Neural cell (in vitro differentiated cells): ENCODE data around the gene PYDC1.
"Not testable (repeated sequence)": the region's sequence is repeated elsewhere in the genome, so short reads cannot be mapped to it uniquely, and the experiment has no call there.

Source experiments
- CTCF ChIP-seq: fragments of 450-650 bp; IDR thresholded peaks from 2 replicates; pipeline ENCODE4 v1.5.1; 2014; ENCODE audit warnings: antibody characterized with exemption, mild to moderate bottlenecking, moderate library complexity; ENCODE audit not compliant: poor library complexity, severe bottlenecking
- EP300 ChIP-seq: fragments of 450-650 bp; conservative IDR thresholded peaks from 2 replicates; pipeline ENCODE4 v1.6.1; 2014; ENCODE audit warnings: antibody characterized with exemption, mild to moderate bottlenecking, moderate library complexity; ENCODE audit not compliant: poor library complexity, severe bottlenecking
- EZH2 ChIP-seq: fragments of 200-600, 300-800 bp; shearing (Covaris generic), sonication (generic); IDR thresholded peaks from 2 replicates; pipeline ENCODE4 v1.6.1; 2014; ENCODE audit warnings: antibody characterized with exemption, low read length, borderline replicate concordance, mild to moderate bottlenecking; ENCODE audit not compliant: insufficient read depth, poor library complexity, severe bottlenecking
- MXI1 ChIP-seq: fragments of 450-650 bp; conservative IDR thresholded peaks from 2 replicates; pipeline ENCODE4 v1.6.1; 2014; ENCODE audit warnings: antibody characterized with exemption, mild to moderate bottlenecking; ENCODE audit not compliant: poor library complexity, severe bottlenecking
- POLR2AphosphoS5 ChIP-seq: IDR thresholded peaks from 2 replicates; pipeline ENCODE4 v1.6.1; 2012
- REST ChIP-seq: IDR thresholded peaks from 2 replicates; pipeline ENCODE4 v1.6.1; 2012; ENCODE audit warnings: borderline replicate concordance
- SMC3 ChIP-seq: fragments of 450-650 bp; conservative IDR thresholded peaks from 2 replicates; pipeline ENCODE4 v1.6.1; 2014; ENCODE audit warnings: antibody characterized with exemption, mild to moderate bottlenecking, moderate library complexity; ENCODE audit not compliant: poor library complexity
- TAF1 ChIP-seq: IDR thresholded peaks from 2 replicates; pipeline ENCODE4 v1.6.1; 2012; ENCODE audit warnings: low read depth

DNA sequence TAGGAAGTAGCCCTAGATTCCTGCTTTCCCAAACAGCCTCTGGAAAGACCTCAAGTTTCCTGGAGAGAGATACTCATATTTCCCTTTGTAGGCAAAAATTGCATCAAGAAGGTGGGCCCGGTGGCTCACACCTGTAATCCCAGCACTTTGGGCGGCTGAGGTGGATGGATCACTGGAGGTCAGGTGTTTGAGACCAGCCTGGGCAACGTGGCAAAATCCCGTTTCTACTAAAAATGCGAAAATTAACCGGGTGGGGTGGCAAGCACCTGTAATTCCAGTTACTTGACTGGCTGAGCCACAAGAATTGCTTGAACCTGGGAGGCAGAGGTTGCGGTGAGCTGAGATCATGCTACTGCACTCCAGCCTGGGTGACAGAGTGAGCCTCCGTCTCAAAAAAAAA is 16.8 kb downstream of the PYDC1 start:
- TF ChIP-seq EP300, CTCF, SMC3, REST, TAF1, EZH2, POLR2AphosphoS5, MXI1: not testable (repeated sequence)
